HepG2 (cell line): ENCODE data around the gene C2orf81. TPM values are rescaled to one million over a fixed set of nuclear protein-coding genes. Genes with fewer than 3 reads are reported as not detected.
A peak's percentile ranks its signal among the peaks of the same experiment; 100 is the strongest.

Source experiments
- ARNT2 ChIP-seq: sonication (generic); formaldehyde crosslinking; IDR thresholded peaks from 2 replicates; pipeline ENCODE4 v1.8.0; 2022; ENCODE audit warnings: mild to moderate bottlenecking, low read depth, missing genetic modification reagents, moderate library complexity
- ATF1 ChIP-seq: IDR thresholded peaks from 2 replicates; pipeline ENCODE4 v1.6.1; 2016; ENCODE audit warnings: mild to moderate bottlenecking, control low read depth
- ETV6 ChIP-seq: sonication (generic); formaldehyde crosslinking; conservative IDR thresholded peaks from 2 replicates; pipeline ENCODE4 v1.4.0; 2020; ENCODE audit warnings: missing genetic modification reagents
- FOXK1 ChIP-seq: sonication (generic); formaldehyde crosslinking; IDR thresholded peaks from 2 replicates; pipeline ENCODE4 v1.4.0; 2020; ENCODE audit warnings: low read depth, missing genetic modification reagents, borderline replicate concordance
- GABPA ChIP-seq, 2 experiments: IDR thresholded peaks; 2 replicates each; pipeline ENCODE4 v1.6.1; 2011 to 2016; ENCODE audit warnings: low read depth in 2 of 2, low read length in 1 of 2, missing biosample characterization in 1 of 2, missing genetic modification characterization in 1 of 2
- HMGXB4 ChIP-seq, 2 experiments: sonication (generic) in 1 of 2; formaldehyde crosslinking in 1 of 2; IDR thresholded peaks; 2 replicates each; pipeline versions ENCODE4 v1.4.0 to v1.6.1; 2018 to 2020; ENCODE audit warnings: missing genetic modification reagents in 2 of 2, borderline replicate concordance in 1 of 2, low read depth in 1 of 2, mild to moderate bottlenecking in 1 of 2, missing biosample characterization in 1 of 2
- HNF4A ChIP-seq: sonication (generic); formaldehyde crosslinking; IDR thresholded peaks from 2 replicates; pipeline ENCODE4 v1.4.0; 2020; ENCODE audit warnings: missing genetic modification reagents
- MED1 ChIP-seq: sonication (generic); formaldehyde crosslinking; IDR thresholded peaks from 2 replicates; pipeline ENCODE4 v1.4.0; 2020; ENCODE audit warnings: missing genetic modification reagents
- MXI1 ChIP-seq: IDR thresholded peaks from 3 replicates; pipeline ENCODE4 v1.6.1; 2012; ENCODE audit warnings: low read depth, low read length, inconsistent platforms, borderline replicate concordance
- PATZ1 ChIP-seq: sonication (generic); formaldehyde crosslinking; IDR thresholded peaks from 2 replicates; pipeline ENCODE4 v1.4.0; 2020; ENCODE audit warnings: missing genetic modification reagents
- PHF8 ChIP-seq: sonication (generic); formaldehyde crosslinking; IDR thresholded peaks from 2 replicates; pipeline ENCODE4 v1.5.0; 2020; ENCODE audit warnings: missing genetic modification reagents
- PPARG ChIP-seq: conservative IDR thresholded peaks from 2 replicates; pipeline ENCODE4 v1.6.1; 2016; ENCODE audit warnings: missing biosample characterization, missing genetic modification reagents
- RARA ChIP-seq: IDR thresholded peaks from 2 replicates; pipeline ENCODE4 v1.6.1; 2016; ENCODE audit warnings: missing genetic modification reagents, missing compliant biosample characterization
- RFX5 ChIP-seq: IDR thresholded peaks from 2 replicates; pipeline ENCODE4 v1.6.1; 2011; ENCODE audit warnings: low read depth, low read length, improper control_type of control experiment
- SAP130 ChIP-seq: IDR thresholded peaks from 2 replicates; pipeline ENCODE4 v1.6.1; 2016; ENCODE audit warnings: low read depth
- SIN3B ChIP-seq: fragments of 150-350 bp; IDR thresholded peaks from 2 replicates; pipeline ENCODE4 v1.6.1; 2014; ENCODE audit warnings: low read length
- TAF1 ChIP-seq: sonication (generic); formaldehyde crosslinking; IDR thresholded peaks from 2 replicates; pipeline ENCODE4 v1.4.0; 2020; ENCODE audit warnings: missing genetic modification reagents
- TBX3 ChIP-seq: fragments of 450-650 bp; IDR thresholded peaks from 2 replicates; pipeline ENCODE4 v1.6.1; 2017; ENCODE audit warnings: antibody characterized with exemption, mild to moderate bottlenecking, inconsistent platforms, borderline replicate concordance
- TOE1 ChIP-seq: sonication (generic); formaldehyde crosslinking; IDR thresholded peaks from 2 replicates; pipeline ENCODE4 v1.4.0; 2020; ENCODE audit warnings: mild to moderate bottlenecking, missing genetic modification reagents
- TSC22D2 ChIP-seq: sonication (generic); formaldehyde crosslinking; IDR thresholded peaks from 2 replicates; pipeline ENCODE4 v1.5.1; 2020; ENCODE audit warnings: missing genetic modification reagents, mild to moderate bottlenecking, borderline replicate concordance
- YY1 ChIP-seq: IDR thresholded peaks from 2 replicates; pipeline ENCODE4 v1.6.1; 2011; ENCODE audit warnings: low read length, low read depth, moderate library complexity, mild to moderate bottlenecking; ENCODE audit not compliant: insufficient read depth, insufficient replicate concordance
- ZNF124 ChIP-seq: sonication (generic); formaldehyde crosslinking; IDR thresholded peaks from 2 replicates; pipeline ENCODE4 v1.4.0; 2020; ENCODE audit warnings: missing genetic modification reagents
- ZNF230 ChIP-seq: sonication (generic); formaldehyde crosslinking; IDR thresholded peaks from 2 replicates; pipeline ENCODE4 v1.4.0; 2020; ENCODE audit warnings: mild to moderate bottlenecking, missing genetic modification reagents
- ZSCAN21 ChIP-seq: sonication (generic); formaldehyde crosslinking; IDR thresholded peaks from 2 replicates; pipeline ENCODE4 v1.8.0; 2022; ENCODE audit warnings: mild to moderate bottlenecking, missing genetic modification reagents, moderate library complexity, borderline replicate concordance
- polyA plus RNA-seq, 8 experiments: library from polyadenylated mRNA; depleted of rRNA in 3 of 8; stranded (reverse) in 7 of 8; unstranded in 1 of 8; fragments of >200 nt; fragmentation: Illumina TruSeq in 4 of 8; extraction: Trizol in 4 of 8; gene quantifications; 2 replicates each; pipeline versions ENCODE4 v1.2.1 to v1.2.3, GENCODE V29; 2011 to 2016; ENCODE audit warnings: low read depth in 4 of 8, missing spikeins in 1 of 8, mixed read lengths in 1 of 8; ENCODE audit not compliant: insufficient read depth in 1 of 8
- total RNA-seq, 5 experiments: library from RNA; depleted of rRNA; stranded (reverse); fragments of >200 nt; fragmentation: Illumina TruSeq; extraction: Trizol; gene quantifications; 2 replicates each; pipeline ENCODE4 v1.2.3, GENCODE V29; 2016; ENCODE audit warnings: low read depth in 1 of 5
- TF ChIP-seq, protein P1 (sequence below): sonication (generic); formaldehyde crosslinking; IDR thresholded peaks from 2 replicates; pipeline ENCODE4 v1.5.1; 2020; ENCODE audit warnings: mild to moderate bottlenecking, moderate library complexity, missing genetic modification reagents

Gene C2orf81
- total and polyA plus RNA-seq, 2 of the 13 experiments (the other 11 are each of a cell fraction or from before 2014, with no cell fraction given) = 0.15 to 0.17 TPM

GRCh38 chr2:74458132-74458937, 36.9 kb upstream of the C2orf81 start, which contains the start of gene WBP1 (continued):
- TF ChIP-seq PATZ1 (CRISPR knock-in tag) (0 out of 2 replicates have a peak, but pooled peaks have one; percentile 5), PPARG (peak; percentile 95), RFX5 (peak; percentile 91), ATF1 (CRISPR knock-in tag) (peak; percentile 96), ZNF230 (CRISPR knock-in tag) (peak; percentile 50), TSC22D2 (CRISPR knock-in tag) (0 out of 2 replicates have a peak, but pooled peaks have one; percentile 1), ETV6 (CRISPR knock-in tag) (no peak), ZNF124 (CRISPR knock-in tag) (no peak), PHF8 (peak; percentile 31; the same call in 1 of the 2 replicates), ARNT2 (CRISPR knock-in tag) (peak; percentile 36; the same call in 1 of the 2 replicates), TOE1 (no peak), HMGXB4 (CRISPR knock-in tag; IDR thresholded peaks at IDR 0.05; ENCODE audit: borderline replicate concordance in 1 of 2, low read depth in 1 of 2) (peak in 1 of 2 experiments; percentile 21; a peak in 3 of 4 replicates), SAP130 (peak; percentile 71), SIN3B (peak; percentile 80), TBX3 (no peak), MED1 (peak; percentile 4; the same call in 1 of the 2 replicates), GABPA (IDR thresholded peaks at IDR 0.05; ENCODE audit: low read depth, low read length) (no peak), GABPA (CRISPR knock-in tag; IDR thresholded peaks at IDR 0.05; ENCODE audit: low read depth) (peak; percentile 76; the same call in 1 of the 2 replicates), YY1 (peak; percentile 88), ZSCAN21 (CRISPR knock-in tag) (0 out of 2 replicates have a peak, but pooled peaks have one; percentile 29), HNF4A (CRISPR knock-in tag) (0 out of 2 replicates have a peak, but pooled peaks have one; percentile 3), TAF1 (CRISPR knock-in tag) (peak; percentile 52; the same call in 1 of the 2 replicates), RARA (0 out of 2 replicates have a peak, but pooled peaks have one; percentile 10), MXI1 (0 out of 3 replicates have a peak, but pooled peaks have one; percentile 11), FOXK1 (CRISPR knock-in tag) (peak; percentile 80)
- TF ChIP-seq, protein P1, sequence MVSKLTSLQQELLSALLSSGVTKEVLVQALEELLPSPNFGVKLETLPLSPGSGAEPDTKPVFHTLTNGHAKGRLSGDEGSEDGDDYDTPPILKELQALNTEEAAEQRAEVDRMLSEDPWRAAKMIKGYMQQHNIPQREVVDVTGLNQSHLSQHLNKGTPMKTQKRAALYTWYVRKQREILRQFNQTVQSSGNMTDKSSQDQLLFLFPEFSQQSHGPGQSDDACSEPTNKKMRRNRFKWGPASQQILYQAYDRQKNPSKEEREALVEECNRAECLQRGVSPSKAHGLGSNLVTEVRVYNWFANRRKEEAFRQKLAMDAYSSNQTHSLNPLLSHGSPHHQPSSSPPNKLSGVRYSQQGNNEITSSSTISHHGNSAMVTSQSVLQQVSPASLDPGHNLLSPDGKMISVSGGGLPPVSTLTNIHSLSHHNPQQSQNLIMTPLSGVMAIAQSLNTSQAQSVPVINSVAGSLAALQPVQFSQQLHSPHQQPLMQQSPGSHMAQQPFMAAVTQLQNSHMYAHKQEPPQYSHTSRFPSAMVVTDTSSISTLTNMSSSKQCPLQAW (CRISPR knock-in tag) = peak; percentile 13; the same call in 1 of the 2 replicates
